ENCODE results near the gene CDK5RAP1. TPM values are rescaled to one million over a fixed set of nuclear protein-coding genes. Genes with fewer than 3 reads are reported as not detected.
"Not testable (repeated sequence)": the region's sequence is repeated elsewhere in the genome, so short reads cannot be mapped to it uniquely, and the experiment has no call there.

CDK5RAP1 gene
- polyA plus RNA-seq, 3 donors: 24.4 to 65.0 (median 25.5) TPM

DNA sequence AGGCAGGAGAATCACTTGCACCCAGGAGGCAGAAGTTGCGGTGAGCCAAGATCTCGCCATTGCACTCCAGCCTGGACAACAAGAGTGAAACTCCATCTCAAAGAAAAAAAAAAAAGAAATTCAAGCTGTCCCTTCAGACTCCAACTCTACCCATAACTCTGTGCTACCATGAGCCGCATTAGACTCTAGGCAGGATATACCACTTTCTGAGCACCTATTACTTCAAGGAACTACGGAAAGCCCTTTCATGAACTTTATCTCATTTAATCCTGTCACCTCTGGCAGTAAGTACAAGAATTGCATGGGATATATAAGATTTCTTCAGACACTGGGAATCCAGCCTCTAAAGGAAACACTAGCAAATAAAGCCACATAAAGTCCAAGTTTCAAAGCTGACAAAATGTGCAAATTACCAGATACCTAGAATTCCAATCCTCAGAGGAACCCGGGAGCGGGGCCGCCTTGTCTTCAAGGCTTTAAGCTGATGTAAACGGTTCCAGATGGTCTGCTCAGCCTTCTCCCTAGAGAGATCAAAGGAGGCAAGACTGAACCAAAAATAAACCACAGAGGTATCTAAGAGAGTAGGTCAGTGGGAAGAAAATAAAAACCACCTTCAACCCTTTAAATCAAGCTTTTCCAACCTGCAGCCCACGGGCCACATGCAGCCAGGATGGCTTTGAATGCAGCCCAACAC is 9.4 kb downstream of the CDK5RAP1 start:
- Histone ChIP-seq H3K4me1 (ENCODE audit: control insufficient read depth in 1 of 2, insufficient read depth in 2 of 2, low read length in 2 of 2) (no peaks in the 10 kb centered on the region), H3K4me2 (replicated peaks; ENCODE audit: extremely low read depth, low read length, poor library complexity, severe bottlenecking) (no peak overlapping the region), H3K79me2 (ENCODE audit: insufficient read depth, low read length) (peaks cover 3% of the 10 kb centered on the region), H4K20me1 (ENCODE audit: insufficient read depth, low read length) (peaks cover 21% of the 10 kb centered on the region), H2AFZ (ENCODE audit: insufficient read depth, low read depth, low read length, poor library complexity, severe bottlenecking) (no peak overlapping the region), H3K27me3 (ENCODE audit: control insufficient read depth in 2 of 2, insufficient read depth in 2 of 2, low read length in 2 of 2) (no peaks in the 10 kb centered on the region), H3K4me3 (replicated peaks in 1 of 3; ENCODE audit: low read depth in 2 of 3, low read length in 3 of 3) (no peak overlapping the region), H3K27ac (ENCODE audit: low read depth in 1 of 2, low read length in 2 of 2) (no peak overlapping the region), H3K36me3 (replicated peaks in 1 of 2; ENCODE audit: control insufficient read depth in 1 of 2, insufficient read depth in 2 of 2, low read length in 2 of 2) (peaks cover 55 to 81% of the 10 kb centered on the region in 2 donors), H3K9me3 (replicated peaks in 1 of 2; ENCODE audit: control insufficient read depth in 1 of 2, insufficient read depth in 1 of 2, low read length in 2 of 2) (no peaks in the 10 kb centered on the region), H3K9ac (ENCODE audit: insufficient read depth, low read length, poor library complexity, severe bottlenecking) (no peak overlapping the region)
- intact Hi-C loops (cut with micrococcal nuclease): no loop called here
- Mint-ChIP-seq H3K9me3 (peaks cover 0 to 2% (median 0%) of the 10 kb centered on the region in 7 donors), H3K27ac (peak overlapping the region in 1 of 7 donors; percentile 24), H3K4me1 (no peaks in the 10 kb centered on the region), H3K27me3 (ENCODE audit: low read depth in 3 of 3) (peaks cover 0 to 1% (median 0%) of the 10 kb centered on the region in 3 donors), H3K4me3 (no peak overlapping the region), H3K36me3 (peaks cover 73 to 93% of the 10 kb centered on the region in 2 donors)
- no peak for TF ChIP-seq CTCF (IDR thresholded peaks at IDR 0.05)
- no peak for DNase-seq
- 100% methylated on average over 3 of the region's 9 CpGs for WGBS (ENCODE audit: insufficient coverage)

DNA sequence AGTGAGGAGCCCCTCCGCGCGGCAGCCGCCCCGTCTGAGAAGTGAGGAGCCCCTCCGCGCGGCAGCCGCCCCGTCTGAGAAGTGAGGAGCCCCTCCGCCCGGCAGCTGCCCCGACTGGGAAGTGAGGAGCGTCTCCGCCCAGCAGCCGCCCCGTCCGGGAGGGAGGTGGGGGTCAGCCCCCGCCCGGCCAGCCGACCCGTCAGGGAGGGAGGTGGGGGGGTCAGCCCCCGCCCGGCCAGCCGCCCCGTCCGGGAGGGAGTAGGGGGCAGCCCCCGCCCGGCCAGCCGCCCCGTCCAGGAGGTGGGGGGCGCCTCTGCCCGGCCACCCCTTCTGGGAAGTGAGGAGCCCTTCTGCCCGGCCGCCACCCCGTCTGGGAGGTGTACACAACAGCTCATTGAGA is 12.0 kb downstream of the CDK5RAP1 start:
- H3K4me1 ChIP-seq (ENCODE audit: control insufficient read depth in 1 of 2, insufficient read depth in 2 of 2, low read length in 2 of 2); H3K79me2 ChIP-seq (ENCODE audit: insufficient read depth, low read length); H3K9me3 Mint-ChIP-seq; intact Hi-C loops (cut with micrococcal nuclease); H4K20me1 ChIP-seq (ENCODE audit: insufficient read depth, low read length); H3K4me1 Mint-ChIP-seq; H3K4me3 ChIP-seq (replicated peaks in 1 of 3; ENCODE audit: low read depth in 2 of 3, low read length in 3 of 3); H2AFZ ChIP-seq (ENCODE audit: insufficient read depth, low read depth, low read length, poor library complexity, severe bottlenecking); H3K9me3 ChIP-seq (replicated peaks in 1 of 2; ENCODE audit: control insufficient read depth in 1 of 2, insufficient read depth in 1 of 2, low read length in 2 of 2); H3K4me2 ChIP-seq (replicated peaks; ENCODE audit: extremely low read depth, low read length, poor library complexity, severe bottlenecking); H3K27ac Mint-ChIP-seq; H3K9ac ChIP-seq (ENCODE audit: insufficient read depth, low read length, poor library complexity, severe bottlenecking); H3K27me3 ChIP-seq (ENCODE audit: control insufficient read depth in 2 of 2, insufficient read depth in 2 of 2, low read length in 2 of 2); H3K4me3 Mint-ChIP-seq; H3K27me3 Mint-ChIP-seq (ENCODE audit: low read depth in 3 of 3); DNase-seq; H3K27ac ChIP-seq (ENCODE audit: low read depth in 1 of 2, low read length in 2 of 2): not testable (repeated sequence)
- 98% methylated on average over 12 of the region's 36 CpGs for WGBS (ENCODE audit: insufficient coverage)
- H3K36me3 Mint-ChIP-seq: peaks cover 75 to 93% of the 10 kb centered on the region in 2 donors
- peaks cover 62 to 82% of the 10 kb centered on the region in 2 donors for H3K36me3 ChIP-seq (replicated peaks in 1 of 2; ENCODE audit: control insufficient read depth in 1 of 2, insufficient read depth in 2 of 2, low read length in 2 of 2)
